IPS-18c (cell line): ENCODE data around the gene CTDSPL2.
"Not testable (repeated sequence)": the region's sequence is repeated elsewhere in the genome, so short reads cannot be mapped to it uniquely, and the experiment has no call there.

Experiments used
- H3K4me3 ChIP-seq: 2 replicates; pipeline ENCODE4 v1.7.0; 2013; ENCODE audit warnings: low read depth, mild to moderate bottlenecking, low read length, moderate library complexity; ENCODE audit not compliant: insufficient read depth
- H3K9me3 ChIP-seq: one replicate; pipeline ENCODE4 v1.6.1; 2013; ENCODE audit warnings: mild to moderate bottlenecking, low read length, moderate library complexity; ENCODE audit not compliant: control insufficient read depth, insufficient read depth

The CTDSPL2 gene

GRCh38 chr15:44426975-44427755, at the start of gene CTDSPL2:
TSS of gene CTDSPL2 (plus strand) at chr15:44427629. CDS start at chr15:44459015, 31,386 bp downstream.
- no peaks in the 10 kb centered on the region for H3K9me3 ChIP-seq
- peak within 1 kb of the TSS; percentile 85 for H3K4me3 ChIP-seq

GRCh38 chr15:44381236-44381635, 46.2 kb upstream of the CTDSPL2 start:
- Histone ChIP-seq H3K9me3 (no peaks in the 10 kb centered on the region), H3K4me3 (no peak overlapping the region)

GRCh38 chr15:44385344-44385942, 42.0 kb upstream of the CTDSPL2 start:
- Histone ChIP-seq H3K4me3 (no peak overlapping the region), H3K9me3 (no peaks in the 10 kb centered on the region)

GRCh38 chr15:44394062-44394461, 33.4 kb upstream of the CTDSPL2 start:
- no peak overlapping the region for H3K4me3 ChIP-seq

GRCh38 chr15:44394562-44394961, 32.9 kb upstream of the CTDSPL2 start:
- Histone ChIP-seq H3K9me3 (no peaks in the 10 kb centered on the region), H3K4me3 (no peak overlapping the region)

More at GRCh38 chr15:44394062-44394461, 33.4 kb upstream of the CTDSPL2 start:
- H3K9me3 ChIP-seq = no peaks in the 10 kb centered on the region

- Histone ChIP-seq H3K9me3 (no peaks in the 10 kb centered on the region), H3K4me3 (no peak overlapping the region)
These were observed 29.6 kb upstream of the CTDSPL2 start for GRCh38 chr15:44397869-44398268.

- Histone ChIP-seq H3K9me3 (no peaks in the 10 kb centered on the region), H3K4me3 (no peak overlapping the region)
These were observed 13.4 kb upstream of the CTDSPL2 start for GRCh38 chr15:44414001-44414400.

GRCh38 chr15:44427756-44428724, 611 bp downstream of the CTDSPL2 start:
- Histone ChIP-seq H3K4me3 (peak overlapping the region; percentile 85), H3K9me3 (no peaks in the 10 kb centered on the region)

GRCh38 chr15:44435893-44436667, 8.7 kb downstream of the CTDSPL2 start:
- no peak overlapping the region for H3K4me3 ChIP-seq
- no peaks in the 10 kb centered on the region for H3K9me3 ChIP-seq

- H3K9me3 ChIP-seq = no peaks in the 10 kb centered on the region
- H3K4me3 ChIP-seq = no peak overlapping the region
These were observed 11.0 kb downstream of the CTDSPL2 start for GRCh38 chr15:44438402-44438801.

- Histone ChIP-seq H3K4me3 (no peak overlapping the region), H3K9me3 (no peaks in the 10 kb centered on the region)
These were observed 13.7 kb downstream of the CTDSPL2 start for GRCh38 chr15:44441095-44441501.

GRCh38 chr15:44443515-44443914, 16.1 kb downstream of the CTDSPL2 start:
- Histone ChIP-seq H3K4me3 (no peak overlapping the region), H3K9me3 (no peaks in the 10 kb centered on the region)

- no peak overlapping the region for H3K4me3 ChIP-seq
- H3K9me3 ChIP-seq = no peaks in the 10 kb centered on the region
These were observed 20.4 kb downstream of the CTDSPL2 start for GRCh38 chr15:44447772-44448376.

GRCh38 chr15:44450172-44450571, 22.7 kb downstream of the CTDSPL2 start:
- H3K4me3 ChIP-seq = no peak overlapping the region

GRCh38 chr15:44453578-44454283, 26.3 kb downstream of the CTDSPL2 start:
- H3K9me3 ChIP-seq, H3K4me3 ChIP-seq: not testable (repeated sequence)

More at GRCh38 chr15:44450172-44450571, 22.7 kb downstream of the CTDSPL2 start:
- no peaks in the 10 kb centered on the region for H3K9me3 ChIP-seq

GRCh38 chr15:44458429-44458828, 31.0 kb downstream of the CTDSPL2 start:
- peaks cover 2% of the 10 kb centered on the region for H3K9me3 ChIP-seq
- no peak overlapping the region for H3K4me3 ChIP-seq
